ENCODE measurements around the gene INSYN2B. TPM values are rescaled to one million over a fixed set of nuclear protein-coding genes. Genes with fewer than 3 reads are reported as not detected.

The INSYN2B gene
- total and polyA plus RNA-seq, 7 donors = under 0.01 to 0.27 (median 0.10) TPM; not detected in 3

DNA sequence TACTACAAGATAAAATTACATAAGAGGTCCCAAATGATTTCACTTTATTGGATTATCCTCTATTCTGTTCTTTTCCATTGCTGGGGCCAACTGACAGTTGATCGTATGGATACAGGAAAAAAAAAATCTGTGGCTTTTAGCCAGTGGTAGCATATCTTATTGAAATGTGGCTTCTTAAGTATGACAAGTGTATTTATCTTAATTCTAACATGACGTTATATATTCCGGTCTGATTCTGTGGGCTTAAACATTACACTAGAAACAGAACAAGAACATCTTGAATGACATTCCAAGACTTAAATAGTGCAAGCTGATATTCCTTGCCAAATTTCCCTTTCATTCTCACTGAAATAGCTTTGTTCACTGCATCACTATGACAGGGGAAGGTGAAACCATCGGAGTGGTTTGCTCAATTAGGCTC is 117.9 kb downstream of the INSYN2B start:
- Histone ChIP-seq H3K9me3 (no peaks in the 10 kb centered on the region), H3K27me3 (no peaks in the 10 kb centered on the region), H3K4me1 (no peaks in the 10 kb centered on the region), H3K36me3 (no peaks in the 10 kb centered on the region), H3K27ac (no peak overlapping the region), H3K4me3 (no peak overlapping the region)
- no peak for DNase-seq
- TF ChIP-seq POLR2A (IDR thresholded peaks at IDR 0.05) (no peak), EP300 (IDR thresholded peaks at IDR 0.05) (no peak), POLR2AphosphoS5 (IDR thresholded peaks at IDR 0.05) (no peak)
- TF ChIP-seq, protein P1, sequence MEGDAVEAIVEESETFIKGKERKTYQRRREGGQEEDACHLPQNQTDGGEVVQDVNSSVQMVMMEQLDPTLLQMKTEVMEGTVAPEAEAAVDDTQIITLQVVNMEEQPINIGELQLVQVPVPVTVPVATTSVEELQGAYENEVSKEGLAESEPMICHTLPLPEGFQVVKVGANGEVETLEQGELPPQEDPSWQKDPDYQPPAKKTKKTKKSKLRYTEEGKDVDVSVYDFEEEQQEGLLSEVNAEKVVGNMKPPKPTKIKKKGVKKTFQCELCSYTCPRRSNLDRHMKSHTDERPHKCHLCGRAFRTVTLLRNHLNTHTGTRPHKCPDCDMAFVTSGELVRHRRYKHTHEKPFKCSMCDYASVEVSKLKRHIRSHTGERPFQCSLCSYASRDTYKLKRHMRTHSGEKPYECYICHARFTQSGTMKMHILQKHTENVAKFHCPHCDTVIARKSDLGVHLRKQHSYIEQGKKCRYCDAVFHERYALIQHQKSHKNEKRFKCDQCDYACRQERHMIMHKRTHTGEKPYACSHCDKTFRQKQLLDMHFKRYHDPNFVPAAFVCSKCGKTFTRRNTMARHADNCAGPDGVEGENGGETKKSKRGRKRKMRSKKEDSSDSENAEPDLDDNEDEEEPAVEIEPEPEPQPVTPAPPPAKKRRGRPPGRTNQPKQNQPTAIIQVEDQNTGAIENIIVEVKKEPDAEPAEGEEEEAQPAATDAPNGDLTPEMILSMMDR (IDR thresholded peaks at IDR 0.05) = no peak
- WGBS, 2 donors = 81 to 82% methylated on average over 4 of the region's 4 CpGs
- intact Hi-C loops (cut with DNase I) = no loop called here

GRCh38 chr5:169861934-169862333 is 118.4 kb downstream of the INSYN2B start:
- H3K36me3 ChIP-seq = no peaks in the 10 kb centered on the region
- H3K27ac ChIP-seq = no peak overlapping the region
- H3K4me3 ChIP-seq = no peak overlapping the region
- H3K27me3 ChIP-seq = no peaks in the 10 kb centered on the region
- no peak for DNase-seq
- 65 to 85% methylated on average over 2 of the region's 2 CpGs for WGBS, 2 donors
- TF ChIP-seq POLR2A (IDR thresholded peaks at IDR 0.05) (no peak), EP300 (IDR thresholded peaks at IDR 0.05) (no peak), POLR2AphosphoS5 (IDR thresholded peaks at IDR 0.05) (no peak)
- TF ChIP-seq, protein P1 (IDR thresholded peaks at IDR 0.05) = no peak
- intact Hi-C loops (cut with DNase I) = no loop called here
- H3K4me1 ChIP-seq = no peaks in the 10 kb centered on the region
- H3K9me3 ChIP-seq = no peaks in the 10 kb centered on the region

GRCh38 chr5:169861433-169861832 is 118.9 kb downstream of the INSYN2B start:
- H3K9me3 ChIP-seq = no peaks in the 10 kb centered on the region
- no peak for DNase-seq
- TF ChIP-seq POLR2A (IDR thresholded peaks at IDR 0.05) = no peak
- TF ChIP-seq, protein P1 (IDR thresholded peaks at IDR 0.05) = no peak
- TF ChIP-seq EP300 (IDR thresholded peaks at IDR 0.05) = no peak
- no peak for TF ChIP-seq POLR2AphosphoS5 (IDR thresholded peaks at IDR 0.05)
- H3K4me3 ChIP-seq = no peak overlapping the region
- intact Hi-C loops (cut with DNase I) = no loop called here
- 76 to 88% methylated on average over 2 of the region's 2 CpGs for WGBS, 2 donors
- no peaks in the 10 kb centered on the region for H3K27me3 ChIP-seq
- no peaks in the 10 kb centered on the region for H3K4me1 ChIP-seq
- H3K27ac ChIP-seq = no peak overlapping the region
- no peaks in the 10 kb centered on the region for H3K36me3 ChIP-seq

GRCh38 chr5:169860585-169860984 is 119.7 kb downstream of the INSYN2B start:
- Histone ChIP-seq H3K9me3 (no peaks in the 10 kb centered on the region), H3K36me3 (no peaks in the 10 kb centered on the region), H3K27me3 (no peaks in the 10 kb centered on the region), H3K27ac (no peak overlapping the region), H3K4me1 (no peaks in the 10 kb centered on the region), H3K4me3 (no peak overlapping the region)
- TF ChIP-seq EP300 (IDR thresholded peaks at IDR 0.05) = no peak
- TF ChIP-seq POLR2AphosphoS5 (IDR thresholded peaks at IDR 0.05) = no peak
- TF ChIP-seq, protein P1 (IDR thresholded peaks at IDR 0.05) = no peak
- TF ChIP-seq POLR2A (IDR thresholded peaks at IDR 0.05) = no peak
- no peak for DNase-seq
- 45 to 54% methylated on average over 3 of the region's 3 CpGs for WGBS, 2 donors
- intact Hi-C loops (cut with DNase I) = no loop called here

- H3K36me3 ChIP-seq = no peaks in the 10 kb centered on the region
- TF ChIP-seq POLR2A (IDR thresholded peaks at IDR 0.05) = no peak
- TF ChIP-seq POLR2AphosphoS5 (IDR thresholded peaks at IDR 0.05) = no peak
- no peak for TF ChIP-seq EP300 (IDR thresholded peaks at IDR 0.05)
- TF ChIP-seq, protein P1 (IDR thresholded peaks at IDR 0.05) = no peak
- H3K27ac ChIP-seq = no peak overlapping the region
- no peaks in the 10 kb centered on the region for H3K4me1 ChIP-seq
- no peak overlapping the region for H3K4me3 ChIP-seq
- DNase-seq = no peak
- WGBS, 2 donors = 80 to 93% methylated on average over 2 of the region's 2 CpGs
- no peaks in the 10 kb centered on the region for H3K27me3 ChIP-seq
- intact Hi-C loops (cut with DNase I) = no loop called here
- no peaks in the 10 kb centered on the region for H3K9me3 ChIP-seq
Measured at GRCh38 chr5:169856571-169856970, 123.7 kb downstream of the INSYN2B start.
